CMK (cell line): ENCODE results near the gene HECW1.
A peak's percentile ranks its signal among the peaks of the same experiment; 100 is the strongest.
"Not testable (repeated sequence)": the region's sequence is repeated elsewhere in the genome, so short reads cannot be mapped to it uniquely, and the experiment has no call there.

Experiments
- DNase-seq: peaks from one replicate; pipeline ENCODE4 v3.0.0-alpha.2; 2010; ENCODE audit warnings: low read depth

HECW1 gene

GRCh38 chr7:43112459-43112940 lies at the start of gene HECW1:
Gene HECW1, plus strand, starts transcription at chr7:43112647. Its CDS starts 131,259 bp downstream, at chr7:43243906.
- no peak for DNase-seq

GRCh38 chr7:43071604-43072003 lies 40.8 kb upstream of the HECW1 start:
- no peak for DNase-seq

GRCh38 chr7:43072530-43072929 lies 39.9 kb upstream of the HECW1 start:
- DNase-seq, result no peak

DNA sequence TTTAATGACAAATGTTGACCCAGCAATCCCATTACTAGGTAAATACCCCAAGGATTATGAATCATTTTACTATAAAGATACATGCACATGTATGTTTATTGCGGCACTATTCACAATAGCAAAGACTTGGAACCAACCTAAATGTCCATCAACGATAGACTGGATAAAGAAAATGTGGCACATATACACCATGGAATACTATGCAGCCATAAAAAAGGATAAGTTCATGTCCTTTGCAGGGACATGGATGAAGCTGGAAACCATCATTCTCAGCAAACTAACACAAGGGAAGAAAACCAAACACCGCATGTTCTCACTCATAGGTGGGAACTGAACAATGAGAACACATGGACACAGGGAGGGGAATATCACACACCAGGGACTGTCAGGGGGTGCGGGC lies 38.6 kb upstream of the HECW1 start:
- DNase-seq, result not testable (repeated sequence)

DNA sequence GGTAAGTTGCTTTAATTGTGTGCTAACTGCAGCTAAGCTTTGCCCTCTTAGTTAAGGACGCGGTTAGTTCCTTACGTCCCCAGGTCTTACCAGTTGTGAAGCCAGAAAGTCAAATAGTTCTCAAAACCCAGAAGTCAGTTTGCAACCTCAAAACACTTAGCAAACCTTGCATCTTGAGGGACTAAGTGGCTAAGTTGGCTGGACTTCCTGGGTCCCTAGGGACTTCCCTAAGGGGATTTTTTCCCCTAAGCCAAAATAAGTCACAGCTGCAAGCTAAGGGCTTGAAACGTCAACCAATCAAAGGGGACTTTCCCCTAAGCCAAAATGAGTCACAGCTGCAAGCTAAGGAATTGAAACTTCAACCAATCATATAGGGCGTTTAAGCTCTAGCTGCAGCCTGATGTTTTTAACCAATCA lies 36.2 kb upstream of the HECW1 start:
- DNase-seq, result no peak

DNA sequence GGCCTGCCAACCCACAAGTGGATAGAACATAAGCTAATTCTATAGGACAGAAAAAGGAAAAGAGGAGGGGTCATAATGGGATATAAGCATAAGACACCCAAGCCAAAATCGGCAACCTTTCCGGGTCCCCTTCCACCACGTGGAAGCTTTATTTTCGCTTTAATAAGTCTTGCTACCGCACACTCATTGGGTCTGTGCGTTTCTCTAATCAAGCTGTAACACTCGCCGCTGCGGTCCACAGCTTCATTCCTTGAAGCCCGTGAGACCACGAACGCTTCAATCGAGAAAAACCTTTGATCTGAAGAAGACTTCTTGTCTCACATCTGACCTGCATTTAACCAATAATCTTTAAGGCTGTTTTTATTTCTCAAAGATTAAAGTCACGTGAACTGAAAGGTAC lies 35.8 kb upstream of the HECW1 start:
- no peak for DNase-seq

DNA sequence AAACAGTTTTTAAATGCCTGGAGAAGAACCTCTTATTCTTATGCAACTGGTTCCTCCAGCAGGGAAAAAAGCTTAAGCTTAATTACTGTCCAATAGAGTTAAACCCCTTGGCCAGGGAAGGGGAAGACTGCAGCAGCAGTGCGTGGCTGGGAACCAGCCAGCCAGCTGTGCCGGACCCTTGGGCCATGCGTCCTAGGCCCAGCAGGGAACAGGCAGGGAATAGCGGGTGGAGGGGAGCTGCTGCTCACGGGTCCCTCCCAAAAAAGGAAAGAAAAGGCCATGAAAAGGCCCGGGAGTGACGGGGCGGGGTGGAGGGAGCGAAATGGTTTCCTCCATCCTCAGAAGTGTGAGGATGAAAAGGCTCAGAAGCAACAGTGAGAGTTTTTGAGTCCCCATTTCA lies 35.2 kb upstream of the HECW1 start:
- DNase-seq, result no peak

DNA sequence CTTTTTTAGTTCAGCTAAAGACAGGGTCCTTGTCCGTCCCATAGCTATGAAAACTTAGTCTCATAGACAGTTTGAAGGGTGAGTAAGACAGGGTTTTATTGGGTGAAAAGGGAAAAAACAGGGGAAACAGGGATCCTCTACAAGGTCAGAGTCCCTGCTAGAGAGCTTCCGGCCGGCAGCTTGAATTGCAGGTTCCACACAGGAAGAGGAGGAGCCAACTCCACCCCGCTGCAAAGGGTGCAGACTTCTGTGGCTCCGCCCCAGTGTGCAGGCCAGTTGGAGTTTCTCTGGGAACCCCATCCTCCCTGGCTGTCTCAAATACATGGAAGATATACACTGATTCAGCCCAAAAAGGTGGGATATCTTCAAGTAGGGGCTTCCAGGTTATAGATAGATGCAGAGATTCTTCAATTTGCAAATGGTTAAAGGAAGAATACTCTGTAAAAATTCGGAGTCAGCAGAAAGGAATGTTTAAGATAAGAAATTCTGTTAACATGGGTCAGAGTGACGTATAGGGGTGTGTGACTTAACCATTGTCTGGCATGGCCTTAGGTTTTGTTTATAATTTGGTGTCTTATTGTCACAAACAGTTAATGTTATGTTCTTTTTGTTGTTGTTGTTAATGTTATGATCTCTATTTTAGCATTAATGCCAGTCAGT lies 34.6 kb upstream of the HECW1 start:
- DNase-seq, result no peak

GRCh38 chr7:43078794-43079193 lies 33.7 kb upstream of the HECW1 start:
- no peak for DNase-seq

DNA sequence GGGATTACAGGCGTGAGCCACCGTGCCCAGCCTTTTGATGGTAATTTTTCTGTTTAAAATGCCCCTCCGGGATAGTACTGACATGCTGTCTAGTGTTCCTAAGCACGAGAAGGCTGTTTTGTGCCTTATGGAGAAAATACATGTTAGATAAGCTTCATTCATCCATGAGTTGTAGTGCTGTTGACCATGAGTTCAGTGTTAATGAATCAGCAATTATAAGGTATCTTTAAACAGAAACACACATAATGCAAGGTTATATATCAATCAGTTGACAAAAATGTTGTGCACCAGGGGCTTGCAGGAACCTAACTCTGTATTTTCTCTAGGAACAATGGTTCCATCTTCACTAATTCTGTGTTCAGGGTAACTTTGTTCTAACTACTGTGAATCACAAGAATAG lies 30.8 kb upstream of the HECW1 start:
- DNase-seq, result no peak

GRCh38 chr7:43083106-43083505 lies 29.3 kb upstream of the HECW1 start:
- DNase-seq, result no peak

DNA sequence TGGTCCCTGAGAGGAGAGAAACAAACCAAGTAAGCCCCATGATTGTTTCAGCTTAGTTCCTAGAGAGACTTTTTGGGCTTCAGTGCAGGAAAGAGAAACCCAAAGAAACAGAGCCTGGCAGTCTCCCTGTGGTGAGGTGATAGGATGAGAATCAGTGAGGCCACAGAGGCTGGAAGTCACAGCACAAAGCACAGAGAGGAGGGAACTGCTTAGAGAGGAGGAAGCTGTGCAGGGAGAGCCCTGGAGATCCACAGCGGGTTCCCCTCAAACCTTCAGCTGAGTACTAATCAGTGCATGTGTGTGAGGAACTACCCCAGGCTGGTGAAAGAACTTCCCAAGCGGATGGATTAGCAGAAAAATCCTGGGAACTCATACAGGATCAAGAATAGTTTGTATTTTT lies 27.4 kb upstream of the HECW1 start:
- no peak for DNase-seq

DNA sequence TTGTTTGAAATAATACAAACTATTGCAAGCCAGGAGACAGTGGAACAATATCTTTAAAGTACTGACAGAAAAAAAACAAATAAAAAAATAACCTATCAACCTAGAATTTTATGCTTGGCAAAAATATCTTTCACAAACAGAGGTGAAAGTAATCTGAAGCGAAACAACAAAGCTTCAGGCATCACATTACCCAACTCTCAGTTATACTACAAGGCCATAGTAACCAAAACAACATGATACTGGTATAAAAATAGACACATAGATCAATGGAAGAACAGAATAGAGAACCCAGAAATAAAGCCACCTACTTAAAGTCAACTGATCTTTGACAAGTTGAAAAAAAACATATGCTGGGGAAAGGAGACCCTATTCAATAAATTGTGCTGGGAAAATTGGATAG lies 26.5 kb upstream of the HECW1 start:
- no peak for DNase-seq

- DNase-seq, result no peak
Observed at GRCh38 chr7:43092819-43093218, 19.6 kb upstream of the HECW1 start.

GRCh38 chr7:43096875-43097274 lies 15.6 kb upstream of the HECW1 start:
- no peak for DNase-seq

- DNase-seq, result no peak
Observed at GRCh38 chr7:43099750-43100149, 12.7 kb upstream of the HECW1 start.

DNA sequence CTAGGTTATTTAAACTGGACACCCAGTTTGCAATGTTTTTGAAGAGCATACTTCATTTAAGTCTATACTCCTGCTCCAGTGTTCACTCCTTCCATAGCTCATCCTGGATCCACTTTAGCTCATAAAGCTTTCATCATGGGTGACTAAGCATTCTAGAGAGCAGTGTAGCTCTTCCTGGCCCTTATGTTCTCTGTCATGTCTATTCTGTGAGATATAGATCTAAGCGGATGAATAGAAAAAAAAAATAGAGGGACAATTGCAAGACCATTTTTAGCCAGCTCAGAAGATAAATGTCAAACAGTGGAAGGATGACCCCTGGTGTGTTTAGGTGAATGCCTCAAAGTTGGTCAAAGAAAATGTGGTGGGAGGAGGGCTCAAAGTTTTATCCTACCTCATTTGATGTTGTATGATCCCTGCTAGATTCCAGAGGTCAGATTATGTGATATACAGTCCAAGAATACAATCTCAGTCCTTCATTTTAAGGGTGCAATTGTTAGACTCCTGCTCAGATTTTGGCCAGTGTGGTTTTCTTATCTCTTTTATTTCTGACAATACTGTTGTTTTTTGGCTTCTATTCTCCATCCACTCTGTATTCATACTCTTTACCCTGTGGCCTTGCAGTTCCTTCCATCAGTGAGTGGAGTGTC lies 7.5 kb upstream of the HECW1 start:
- no peak for DNase-seq

DNA sequence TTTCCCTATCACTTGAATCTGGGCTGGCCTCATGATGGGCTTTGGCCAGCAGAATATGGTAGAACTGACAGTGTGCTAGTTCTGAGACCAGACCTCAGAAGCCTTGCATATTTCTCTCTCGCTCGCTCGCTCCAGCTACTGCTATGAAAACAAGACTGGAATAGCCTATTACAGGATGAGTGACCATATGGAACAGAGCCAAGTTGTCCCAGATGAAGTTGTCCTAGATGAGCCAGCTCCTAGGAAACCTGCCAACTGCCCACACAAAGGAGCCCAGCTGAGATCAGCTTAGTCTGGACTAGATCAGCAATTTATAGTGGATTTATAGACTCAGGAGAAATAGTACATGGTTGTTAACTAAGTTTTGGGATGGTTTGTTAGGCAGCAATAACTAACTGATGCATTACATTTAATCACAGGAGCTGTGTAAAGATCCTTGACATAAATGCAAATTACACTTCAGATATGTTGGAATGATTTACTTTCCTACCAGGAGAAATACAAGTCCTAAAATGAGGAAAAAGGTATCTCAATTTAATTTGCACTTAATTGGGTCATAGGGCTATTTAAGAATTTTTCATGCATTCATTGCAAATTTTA lies 6.8 kb upstream of the HECW1 start:
- no peak for DNase-seq

GRCh38 chr7:43108255-43109011 lies 4.0 kb upstream of the HECW1 start:
- DNase-seq, result peak; percentile 5

DNA sequence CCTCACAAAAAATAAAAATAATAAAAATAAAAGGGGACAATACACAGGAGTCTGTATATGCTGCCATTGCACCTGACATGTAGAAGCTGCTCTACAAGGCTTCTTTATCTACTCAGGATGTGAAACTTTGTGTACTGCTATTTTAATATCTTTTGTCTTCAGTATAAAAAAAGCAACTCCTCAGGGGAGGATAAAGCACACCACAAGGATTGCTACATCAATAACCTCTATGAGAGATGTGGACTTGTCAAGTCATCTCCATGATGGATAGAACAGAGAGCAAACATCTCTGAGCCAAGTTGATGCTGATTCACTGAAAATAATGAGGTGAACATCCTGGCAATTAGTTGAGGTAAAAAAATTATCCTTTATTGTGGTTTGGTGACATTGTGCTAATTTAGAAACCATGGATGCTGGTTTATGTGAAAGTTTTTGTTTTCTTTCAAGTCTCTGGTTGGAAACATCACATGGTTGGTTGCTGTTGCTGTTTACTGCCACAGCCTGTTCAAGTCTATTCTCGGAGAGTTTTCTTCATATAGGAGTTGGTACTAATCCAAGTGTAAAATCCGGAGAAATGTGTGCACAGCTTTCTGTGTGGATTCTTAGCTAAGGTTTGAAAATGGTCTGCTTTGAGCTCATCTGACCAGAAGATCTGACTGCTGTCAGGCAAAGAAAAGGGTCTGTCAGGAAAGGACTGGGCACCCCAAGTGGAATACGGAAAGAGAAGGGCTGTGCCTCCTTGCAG lies 1.5 kb upstream of the HECW1 start:
- no peak for DNase-seq

DNA sequence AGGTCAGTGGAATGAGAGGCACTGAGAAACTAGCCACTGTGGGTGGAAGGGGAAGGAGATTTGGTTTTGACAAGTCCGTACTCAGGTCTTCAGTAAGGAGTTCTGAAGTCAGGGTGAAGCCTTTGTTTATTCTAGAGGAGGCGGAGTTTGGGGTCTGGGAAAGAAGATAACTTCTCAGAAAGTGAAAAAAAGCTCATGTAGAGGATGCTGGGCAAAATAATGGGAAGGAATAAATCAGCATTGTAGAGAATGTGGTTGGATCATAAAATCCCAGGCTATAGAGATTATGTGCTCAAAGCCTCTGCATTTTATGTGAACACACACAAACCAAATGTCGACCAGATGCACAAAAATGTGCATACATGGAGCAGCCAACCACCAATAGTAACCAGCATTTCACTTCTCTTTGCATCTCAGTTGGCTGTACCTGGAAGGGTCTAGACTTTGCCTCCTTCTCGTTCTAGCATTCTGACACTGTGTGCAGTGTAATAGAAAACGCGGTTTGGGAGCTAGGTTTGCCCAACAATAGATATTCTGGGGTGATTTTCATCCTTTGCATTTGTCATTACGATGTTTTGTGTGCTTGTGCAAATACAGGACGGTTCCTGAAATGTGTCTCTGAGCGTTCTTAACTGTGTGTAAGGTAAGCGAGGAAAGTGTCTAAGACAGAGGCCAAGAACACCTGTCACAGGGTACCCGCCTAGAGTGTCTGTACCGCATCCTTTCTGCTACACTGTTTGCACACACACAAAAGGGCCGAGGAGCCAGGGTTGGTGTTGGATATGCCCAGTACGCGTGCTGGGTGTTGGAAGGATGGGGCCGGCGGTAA lies 603 bp upstream of the HECW1 start:
- DNase-seq, result no peak
